WTC11 (cell line): ENCODE results near the gene ARHGAP42. TPM values are rescaled to one million over a fixed set of nuclear protein-coding genes. Genes with fewer than 3 reads are reported as not detected.

Experiments used
- ATAC-seq: fragments of 200-7000 bp; cut with Tn5 transposase; 2 replicates; pipeline ENCODE4 v1.10.0; 2021; ENCODE audit warnings: mild to moderate bottlenecking, moderate library complexity
- CTCF ChIA-PET: fragments of 300-600 bp; sonication (Branson Sonifier 250); formaldehyde crosslinking; loops from one replicate; lab custom pipeline; 2021; ENCODE audit warnings: antibody characterized with exemption; lab: Charles Lee
- POLR2A ChIA-PET: fragments of 350-600 bp; sonication (Branson Sonifier 250); formaldehyde crosslinking; loops from one replicate; lab custom pipeline; 2021; ENCODE audit warnings: antibody characterized with exemption; lab: Charles Lee
- DNase-seq: peaks from one replicate; pipeline ENCODE4 v3.0.0; 2021; ENCODE audit warnings: low spot score
- H3K27ac Mint-ChIP-seq: 2 replicates; pipeline ENCODE4 v1.8.0; 2021; ENCODE audit warnings: mixed read lengths
- H3K27me3 Mint-ChIP-seq: 2 replicates; pipeline ENCODE4 v1.8.0; 2021; ENCODE audit warnings: low read depth, mild to moderate bottlenecking, moderate library complexity, mixed read lengths
- H3K36me3 Mint-ChIP-seq: 2 replicates; pipeline ENCODE4 v1.8.0; 2021; ENCODE audit warnings: mixed read lengths
- H3K4me1 Mint-ChIP-seq: 2 replicates; pipeline ENCODE4 v1.8.0; 2022; ENCODE audit warnings: mixed read lengths
- H3K4me3 Mint-ChIP-seq: 2 replicates; pipeline ENCODE4 v1.8.0; 2021; ENCODE audit warnings: mild to moderate bottlenecking, moderate library complexity, mixed read lengths
- H3K9me3 Mint-ChIP-seq: 2 replicates; pipeline ENCODE4 v1.8.0; 2021; ENCODE audit warnings: mixed read lengths
- CBFB ChIP-seq: sonication (generic); formaldehyde crosslinking; IDR thresholded peaks from 2 replicates; pipeline ENCODE4 v1.8.1; 2022; ENCODE audit warnings: mild to moderate bottlenecking, low read depth, missing genetic modification reagents
- GABPB1 ChIP-seq: sonication (generic); formaldehyde crosslinking; IDR thresholded peaks from 2 replicates; pipeline ENCODE4 v1.8.1; 2023; ENCODE audit warnings: mild to moderate bottlenecking, missing genetic modification reagents
- JAZF1 ChIP-seq: fragments of 250-450 bp; sonication (Bioruptor Pico); IDR thresholded peaks from 2 replicates; pipeline ENCODE4 v1.9.0; 2021; ENCODE audit warnings: moderate library complexity, mild to moderate bottlenecking, inconsistent platforms
- KAT7 ChIP-seq: sonication (generic); formaldehyde crosslinking; IDR thresholded peaks from 2 replicates; pipeline ENCODE4 v1.8.1; 2023; ENCODE audit warnings: missing genetic modification reagents, mild to moderate bottlenecking, borderline replicate concordance
- NFYB ChIP-seq: sonication (generic); formaldehyde crosslinking; conservative IDR thresholded peaks from 2 replicates; pipeline ENCODE4 v1.8.0; 2022; ENCODE audit warnings: low read depth, missing genetic modification reagents
- NR1H2 ChIP-seq: sonication (generic); formaldehyde crosslinking; IDR thresholded peaks from 2 replicates; pipeline ENCODE4 v1.9.0; 2021; ENCODE audit warnings: mild to moderate bottlenecking, moderate library complexity, missing genetic modification reagents
- NR2C2 ChIP-seq: sonication (generic); formaldehyde crosslinking; IDR thresholded peaks from 2 replicates; pipeline ENCODE4 v1.8.0; 2022; ENCODE audit warnings: mild to moderate bottlenecking, missing genetic modification reagents
- RELA ChIP-seq: sonication (generic); formaldehyde crosslinking; IDR thresholded peaks from 2 replicates; pipeline ENCODE4 v1.8.1; 2022; ENCODE audit warnings: missing genetic modification reagents, mild to moderate bottlenecking, borderline replicate concordance
- TP53 ChIP-seq: sonication (generic); formaldehyde crosslinking; IDR thresholded peaks from 2 replicates; pipeline ENCODE4 v1.8.1; 2023; ENCODE audit warnings: mild to moderate bottlenecking, missing genetic modification reagents
- ZNF317 ChIP-seq: sonication (generic); formaldehyde crosslinking; IDR thresholded peaks from 2 replicates; pipeline ENCODE4 v1.8.1; 2023; ENCODE audit warnings: low read depth, mild to moderate bottlenecking, moderate library complexity, missing genetic modification reagents, borderline replicate concordance
- ZNF423 ChIP-seq: fragments of 250-450 bp; sonication (Bioruptor Pico); IDR thresholded peaks from 2 replicates; pipeline ENCODE4 v2.1.2; 2022; ENCODE audit warnings: mild to moderate bottlenecking, moderate library complexity
- total RNA-seq: library from RNA; stranded (reverse); gene quantifications from 3 replicates; pipeline ENCODE4 v1.2.3, GENCODE V29; 2021
- TF ChIP-seq, protein P1 (sequence below): sonication (generic); formaldehyde crosslinking; IDR thresholded peaks from 2 replicates; pipeline ENCODE4 v1.8.0; 2022; ENCODE audit warnings: mild to moderate bottlenecking, missing genetic modification reagents
- TF ChIP-seq, protein P2 (sequence below): sonication (generic); formaldehyde crosslinking; IDR thresholded peaks from 2 replicates; pipeline ENCODE4 v1.8.0; 2023; ENCODE audit warnings: missing genetic modification reagents
- TF ChIP-seq, protein P3 (sequence below): fragments of 250-450 bp; sonication (Bioruptor Pico); IDR thresholded peaks from 2 replicates; pipeline ENCODE4 v2.1.2; 2022; ENCODE audit warnings: mild to moderate bottlenecking, moderate library complexity
- TF ChIP-seq, protein P4 (sequence below): sonication (generic); formaldehyde crosslinking; IDR thresholded peaks from 2 replicates; pipeline ENCODE4 v1.8.1; 2023; ENCODE audit warnings: mild to moderate bottlenecking, missing genetic modification reagents, moderate library complexity
- TF ChIP-seq, protein P5 (sequence below): sonication (generic); formaldehyde crosslinking; IDR thresholded peaks from 2 replicates; pipeline ENCODE4 v1.8.1; 2022; ENCODE audit warnings: mild to moderate bottlenecking, moderate library complexity, missing genetic modification reagents
- TF ChIP-seq, protein P6 (sequence below): sonication (generic); formaldehyde crosslinking; IDR thresholded peaks from 2 replicates; pipeline ENCODE4 v1.8.0; 2022; ENCODE audit warnings: mild to moderate bottlenecking, missing genetic modification reagents
- TF ChIP-seq, protein P7 (sequence below): fragments of 250-450 bp; sonication (Bioruptor Pico); IDR thresholded peaks from 2 replicates; pipeline ENCODE4 v1.9.0; 2021; ENCODE audit warnings: mild to moderate bottlenecking, borderline replicate concordance
- TF ChIP-seq, protein P8 (sequence below): fragments of 250-450 bp; sonication (Bioruptor Pico); IDR thresholded peaks from 2 replicates; pipeline ENCODE4 v1.8.0; 2021; ENCODE audit warnings: mild to moderate bottlenecking

ARHGAP42 gene
- total RNA-seq, 1 experiment from 2014 or later, result 32.5 TPM

DNA sequence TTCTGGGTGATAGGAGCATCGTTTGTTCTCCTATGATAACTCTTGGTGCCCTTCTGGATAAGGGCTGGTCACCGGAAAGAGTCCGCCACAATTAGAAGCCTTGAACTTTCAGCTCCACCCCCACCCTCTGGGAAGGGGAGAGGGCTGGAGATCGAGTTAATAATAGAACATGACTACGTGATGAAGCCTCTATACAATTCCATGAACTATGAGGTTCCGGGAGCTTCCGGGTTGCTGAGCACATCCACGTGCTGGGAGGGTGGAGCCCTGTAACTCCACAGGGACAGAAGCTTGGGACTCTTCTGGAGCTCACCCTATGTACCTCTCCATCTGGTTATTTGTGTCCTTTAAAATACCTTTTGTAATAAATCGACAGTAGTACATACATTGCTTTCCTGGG is 40.3 kb downstream of the ARHGAP42 start (continued):
- TF ChIP-seq, protein P1, sequence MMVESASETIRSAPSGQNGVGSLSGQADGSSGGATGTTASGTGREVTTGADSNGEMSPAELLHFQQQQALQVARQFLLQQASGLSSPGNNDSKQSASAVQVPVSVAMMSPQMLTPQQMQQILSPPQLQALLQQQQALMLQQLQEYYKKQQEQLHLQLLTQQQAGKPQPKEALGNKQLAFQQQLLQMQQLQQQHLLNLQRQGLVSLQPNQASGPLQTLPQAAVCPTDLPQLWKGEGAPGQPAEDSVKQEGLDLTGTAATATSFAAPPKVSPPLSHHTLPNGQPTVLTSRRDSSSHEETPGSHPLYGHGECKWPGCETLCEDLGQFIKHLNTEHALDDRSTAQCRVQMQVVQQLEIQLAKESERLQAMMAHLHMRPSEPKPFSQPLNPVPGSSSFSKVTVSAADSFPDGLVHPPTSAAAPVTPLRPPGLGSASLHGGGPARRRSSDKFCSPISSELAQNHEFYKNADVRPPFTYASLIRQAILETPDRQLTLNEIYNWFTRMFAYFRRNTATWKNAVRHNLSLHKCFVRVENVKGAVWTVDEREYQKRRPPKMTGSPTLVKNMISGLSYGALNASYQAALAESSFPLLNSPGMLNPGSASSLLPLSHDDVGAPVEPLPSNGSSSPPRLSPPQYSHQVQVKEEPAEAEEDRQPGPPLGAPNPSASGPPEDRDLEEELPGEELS, result no peak
- TF ChIP-seq NR1H2 (CRISPR knock-in tag) (no peak), JAZF1 (CRISPR knock-in tag) (no peak), CBFB (CRISPR knock-in tag) (no peak)
- TF ChIP-seq, protein P2, sequence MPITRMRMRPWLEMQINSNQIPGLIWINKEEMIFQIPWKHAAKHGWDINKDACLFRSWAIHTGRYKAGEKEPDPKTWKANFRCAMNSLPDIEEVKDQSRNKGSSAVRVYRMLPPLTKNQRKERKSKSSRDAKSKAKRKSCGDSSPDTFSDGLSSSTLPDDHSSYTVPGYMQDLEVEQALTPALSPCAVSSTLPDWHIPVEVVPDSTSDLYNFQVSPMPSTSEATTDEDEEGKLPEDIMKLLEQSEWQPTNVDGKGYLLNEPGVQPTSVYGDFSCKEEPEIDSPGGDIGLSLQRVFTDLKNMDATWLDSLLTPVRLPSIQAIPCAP (CRISPR knock-in tag), result no peak
- TF ChIP-seq, protein P3, sequence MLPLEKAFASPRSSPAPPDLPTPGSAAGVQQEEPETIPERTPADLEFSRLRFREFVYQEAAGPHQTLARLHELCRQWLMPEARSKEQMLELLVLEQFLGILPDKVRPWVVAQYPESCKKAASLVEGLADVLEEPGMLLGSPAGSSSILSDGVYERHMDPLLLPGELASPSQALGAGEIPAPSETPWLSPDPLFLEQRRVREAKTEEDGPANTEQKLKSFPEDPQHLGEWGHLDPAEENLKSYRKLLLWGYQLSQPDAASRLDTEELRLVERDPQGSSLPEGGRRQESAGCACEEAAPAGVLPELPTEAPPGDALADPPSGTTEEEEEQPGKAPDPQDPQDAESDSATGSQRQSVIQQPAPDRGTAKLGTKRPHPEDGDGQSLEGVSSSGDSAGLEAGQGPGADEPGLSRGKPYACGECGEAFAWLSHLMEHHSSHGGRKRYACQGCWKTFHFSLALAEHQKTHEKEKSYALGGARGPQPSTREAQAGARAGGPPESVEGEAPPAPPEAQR (CRISPR knock-in tag), result no peak
- TF ChIP-seq, protein P4, sequence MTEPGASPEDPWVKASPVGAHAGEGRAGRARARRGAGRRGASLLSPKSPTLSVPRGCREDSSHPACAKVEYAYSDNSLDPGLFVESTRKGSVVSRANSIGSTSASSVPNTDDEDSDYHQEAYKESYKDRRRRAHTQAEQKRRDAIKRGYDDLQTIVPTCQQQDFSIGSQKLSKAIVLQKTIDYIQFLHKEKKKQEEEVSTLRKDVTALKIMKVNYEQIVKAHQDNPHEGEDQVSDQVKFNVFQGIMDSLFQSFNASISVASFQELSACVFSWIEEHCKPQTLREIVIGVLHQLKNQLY (CRISPR knock-in tag), result no peak

DNA sequence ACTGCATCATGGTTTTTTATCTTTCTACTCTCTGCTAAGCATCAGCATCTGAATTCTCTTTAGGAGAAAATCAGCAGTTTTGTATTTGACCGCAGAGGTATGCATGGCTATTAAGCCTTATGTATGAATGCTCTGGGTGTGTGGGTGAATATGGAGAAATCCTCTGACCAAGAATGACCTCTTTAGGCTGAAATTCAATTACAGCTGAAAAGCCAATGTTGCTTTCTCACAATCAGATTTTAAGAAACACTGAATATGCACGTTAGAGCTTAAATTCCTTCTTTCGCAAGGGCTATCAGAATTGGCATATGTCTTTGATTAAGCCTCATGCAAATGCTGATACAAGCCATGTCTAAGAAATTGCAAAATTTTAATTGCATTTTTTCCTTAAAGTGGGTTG is 43.2 kb downstream of the ARHGAP42 start:
- TF ChIP-seq TP53 (CRISPR knock-in tag) (no peak), NFYB (CRISPR knock-in tag) (no peak), KAT7 (no peak)
- ChIA-PET CTCF (no interaction called here), POLR2A (interaction anchor here (0.7 kb wide), 1 partner anchor 42 kb away, joined by 3 read pairs; no protein-coding TSS in a partner anchor)
- Mint-ChIP-seq H3K27me3 (no peaks in the 10 kb centered on the region), H3K27ac (peak overlapping the region; percentile 93), H3K4me1 (peaks cover 64% of the 10 kb centered on the region), H3K9me3 (no peaks in the 10 kb centered on the region), H3K4me3 (0 out of 2 replicates have a peak overlapping the region, but pooled peaks have one; percentile 4), H3K36me3 (no peaks in the 10 kb centered on the region)
- ATAC-seq (no peak), DNase-seq (no peak)

DNA sequence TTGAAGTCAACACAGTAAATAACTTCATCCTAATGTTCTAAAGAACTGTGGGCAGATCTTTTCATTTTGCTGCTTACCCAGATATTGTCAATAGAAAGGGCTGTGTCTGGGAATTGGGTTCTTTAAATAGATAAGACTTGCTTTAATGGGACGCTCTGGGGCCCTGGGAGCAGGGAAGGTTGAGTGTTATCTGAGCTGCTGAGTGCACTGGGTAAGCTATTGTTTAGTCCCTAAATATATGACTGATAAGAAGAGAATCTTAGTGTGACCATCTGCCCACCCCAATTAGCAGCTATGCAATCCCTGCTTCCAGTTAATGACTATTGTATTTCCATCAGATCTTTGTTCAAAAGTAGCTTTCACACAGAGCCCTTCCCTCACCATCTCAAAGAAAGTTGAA is 44.4 kb downstream of the ARHGAP42 start:
- H3K36me3 Mint-ChIP-seq, result no peaks in the 10 kb centered on the region
- no peak overlapping the region for H3K4me3 Mint-ChIP-seq
- ChIA-PET POLR2A (no interaction called here), CTCF (no interaction called here)
- ATAC-seq, result no peak
- peaks cover 66% of the 10 kb centered on the region for H3K4me1 Mint-ChIP-seq
- DNase-seq, result no peak
- TF ChIP-seq, protein P5, sequence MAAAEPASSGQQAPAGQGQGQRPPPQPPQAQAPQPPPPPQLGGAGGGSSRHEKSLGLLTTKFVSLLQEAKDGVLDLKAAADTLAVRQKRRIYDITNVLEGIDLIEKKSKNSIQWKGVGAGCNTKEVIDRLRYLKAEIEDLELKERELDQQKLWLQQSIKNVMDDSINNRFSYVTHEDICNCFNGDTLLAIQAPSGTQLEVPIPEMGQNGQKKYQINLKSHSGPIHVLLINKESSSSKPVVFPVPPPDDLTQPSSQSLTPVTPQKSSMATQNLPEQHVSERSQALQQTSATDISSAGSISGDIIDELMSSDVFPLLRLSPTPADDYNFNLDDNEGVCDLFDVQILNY, result no peak
- no peak for TF ChIP-seq ZNF423
- TF ChIP-seq ZNF317 (CRISPR knock-in tag), result no peak
- TF ChIP-seq, protein P6, sequence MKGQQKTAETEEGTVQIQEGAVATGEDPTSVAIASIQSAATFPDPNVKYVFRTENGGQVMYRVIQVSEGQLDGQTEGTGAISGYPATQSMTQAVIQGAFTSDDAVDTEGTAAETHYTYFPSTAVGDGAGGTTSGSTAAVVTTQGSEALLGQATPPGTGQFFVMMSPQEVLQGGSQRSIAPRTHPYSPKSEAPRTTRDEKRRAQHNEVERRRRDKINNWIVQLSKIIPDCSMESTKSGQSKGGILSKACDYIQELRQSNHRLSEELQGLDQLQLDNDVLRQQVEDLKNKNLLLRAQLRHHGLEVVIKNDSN (CRISPR knock-in tag), result no peak
- TF ChIP-seq, protein P7, sequence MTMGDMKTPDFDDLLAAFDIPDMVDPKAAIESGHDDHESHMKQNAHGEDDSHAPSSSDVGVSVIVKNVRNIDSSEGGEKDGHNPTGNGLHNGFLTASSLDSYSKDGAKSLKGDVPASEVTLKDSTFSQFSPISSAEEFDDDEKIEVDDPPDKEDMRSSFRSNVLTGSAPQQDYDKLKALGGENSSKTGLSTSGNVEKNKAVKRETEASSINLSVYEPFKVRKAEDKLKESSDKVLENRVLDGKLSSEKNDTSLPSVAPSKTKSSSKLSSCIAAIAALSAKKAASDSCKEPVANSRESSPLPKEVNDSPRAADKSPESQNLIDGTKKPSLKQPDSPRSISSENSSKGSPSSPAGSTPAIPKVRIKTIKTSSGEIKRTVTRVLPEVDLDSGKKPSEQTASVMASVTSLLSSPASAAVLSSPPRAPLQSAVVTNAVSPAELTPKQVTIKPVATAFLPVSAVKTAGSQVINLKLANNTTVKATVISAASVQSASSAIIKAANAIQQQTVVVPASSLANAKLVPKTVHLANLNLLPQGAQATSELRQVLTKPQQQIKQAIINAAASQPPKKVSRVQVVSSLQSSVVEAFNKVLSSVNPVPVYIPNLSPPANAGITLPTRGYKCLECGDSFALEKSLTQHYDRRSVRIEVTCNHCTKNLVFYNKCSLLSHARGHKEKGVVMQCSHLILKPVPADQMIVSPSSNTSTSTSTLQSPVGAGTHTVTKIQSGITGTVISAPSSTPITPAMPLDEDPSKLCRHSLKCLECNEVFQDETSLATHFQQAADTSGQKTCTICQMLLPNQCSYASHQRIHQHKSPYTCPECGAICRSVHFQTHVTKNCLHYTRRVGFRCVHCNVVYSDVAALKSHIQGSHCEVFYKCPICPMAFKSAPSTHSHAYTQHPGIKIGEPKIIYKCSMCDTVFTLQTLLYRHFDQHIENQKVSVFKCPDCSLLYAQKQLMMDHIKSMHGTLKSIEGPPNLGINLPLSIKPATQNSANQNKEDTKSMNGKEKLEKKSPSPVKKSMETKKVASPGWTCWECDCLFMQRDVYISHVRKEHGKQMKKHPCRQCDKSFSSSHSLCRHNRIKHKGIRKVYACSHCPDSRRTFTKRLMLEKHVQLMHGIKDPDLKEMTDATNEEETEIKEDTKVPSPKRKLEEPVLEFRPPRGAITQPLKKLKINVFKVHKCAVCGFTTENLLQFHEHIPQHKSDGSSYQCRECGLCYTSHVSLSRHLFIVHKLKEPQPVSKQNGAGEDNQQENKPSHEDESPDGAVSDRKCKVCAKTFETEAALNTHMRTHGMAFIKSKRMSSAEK (CRISPR knock-in tag), result no peak
- no peak for TF ChIP-seq NR2C2 (CRISPR knock-in tag)
- TF ChIP-seq, protein P8, sequence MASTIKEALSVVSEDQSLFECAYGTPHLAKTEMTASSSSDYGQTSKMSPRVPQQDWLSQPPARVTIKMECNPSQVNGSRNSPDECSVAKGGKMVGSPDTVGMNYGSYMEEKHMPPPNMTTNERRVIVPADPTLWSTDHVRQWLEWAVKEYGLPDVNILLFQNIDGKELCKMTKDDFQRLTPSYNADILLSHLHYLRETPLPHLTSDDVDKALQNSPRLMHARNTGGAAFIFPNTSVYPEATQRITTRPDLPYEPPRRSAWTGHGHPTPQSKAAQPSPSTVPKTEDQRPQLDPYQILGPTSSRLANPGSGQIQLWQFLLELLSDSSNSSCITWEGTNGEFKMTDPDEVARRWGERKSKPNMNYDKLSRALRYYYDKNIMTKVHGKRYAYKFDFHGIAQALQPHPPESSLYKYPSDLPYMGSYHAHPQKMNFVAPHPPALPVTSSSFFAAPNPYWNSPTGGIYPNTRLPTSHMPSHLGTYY, result no peak
- no peak for TF ChIP-seq GABPB1 (CRISPR knock-in tag)
- TF ChIP-seq RELA, result no peak
- H3K9me3 Mint-ChIP-seq, result peaks cover 2% of the 10 kb centered on the region; the same call in 1 of the 2 replicates
- H3K27me3 Mint-ChIP-seq, result no peaks in the 10 kb centered on the region
- peak overlapping the region; percentile 64 for H3K27ac Mint-ChIP-seq
